K562 (cell line): ENCODE data around the gene CPED1. TPM values are rescaled to one million over a fixed set of nuclear protein-coding genes. Genes with fewer than 3 reads are reported as not detected.
A peak's percentile ranks its signal among the peaks of the same experiment; 100 is the strongest.

ENCODE experiments used
- ATAC-seq: fragments of 200-7000 bp; cut with Tn5 transposase; 3 replicates; pipeline ENCODE4 v1.9.1; 2020; ENCODE audit warnings: moderate library complexity
- BruUV-seq: library from RNA; stranded (reverse); fragments of 400-500 nt; replicated peaks from 2 replicates; lab custom pipeline; 2021; lab: Mats Ljungman, UMichigan
- CTCF ChIA-PET: fragments of 300-600 bp; formaldehyde crosslinking; extraction: SDS; loops from one replicate; lab custom pipeline; 2021; ENCODE audit warnings: low intra/inter-chr PET ratio; lab: Yijun Ruan, JAX
- POLR2A ChIA-PET: fragments of 300-600, 350-650 bp; sonication (Branson Sonifier 250); formaldehyde crosslinking; extraction: SDS; loops from one replicate; lab custom pipeline; 2021; ENCODE audit warnings: antibody characterized with exemption, inconsistent platforms; lab: Yijun Ruan, JAX
- DNase-seq, 4 experiments: peaks; one replicate each; pipeline versions ENCODE4 v3.0.0 to v3.0.0-alpha.2; 2011 to 2018; ENCODE audit warnings: low spot score in 3 of 4, mixed read lengths in 3 of 4; ENCODE audit errors: extremely low read depth in 1 of 4
- FAIRE-seq: peaks from 2 replicates; lab custom pipeline; 2011; peaks lifted over from hg19 to GRCh38; lab: Jason Lieb, UNC
- H2AFZ ChIP-seq: 2 replicates; pipeline ENCODE4 v1.6.0; 2011; ENCODE audit warnings: low read depth, low read length, control low read depth, inconsistent platforms
- H3K27ac ChIP-seq: fragments of 200-600 bp; 3 replicates; pipeline ENCODE4 v1.8.0; 2011; ENCODE audit warnings: low read depth, mild to moderate bottlenecking, control low read depth, inconsistent platforms, low read length, moderate library complexity, mixed read lengths; ENCODE audit errors: extremely low read depth
- H3K27me3 ChIP-seq, 2 experiments: fragments of 300-600 bp in 1 of 2; 2 replicates in 1 of 2; 3 replicates in 1 of 2; pipeline versions ENCODE4 v1.6.0 to v1.8.0; 2011; ENCODE audit warnings: inconsistent platforms in 2 of 2, low read length in 2 of 2, mild to moderate bottlenecking in 1 of 2, mixed read lengths in 1 of 2, moderate library complexity in 1 of 2; ENCODE audit not compliant: control insufficient read depth in 2 of 2, insufficient read depth in 2 of 2
- H3K36me3 ChIP-seq: fragments of 300-600 bp; 3 replicates; pipeline ENCODE4 v1.8.0; 2011; ENCODE audit warnings: mild to moderate bottlenecking, low read length, inconsistent platforms; ENCODE audit not compliant: control insufficient read depth, insufficient read depth
- H3K4me1 ChIP-seq, 2 experiments: fragments of 200-600 bp in 1 of 2; replicated peaks in 1 of 2; 2 replicates in 1 of 2; 3 replicates in 1 of 2; pipeline versions ENCODE4 v1.5.1 to v1.8.0; 2011; ENCODE audit warnings: inconsistent platforms in 2 of 2, low read length in 2 of 2, mild to moderate bottlenecking in 1 of 2, mixed read lengths in 1 of 2, moderate library complexity in 1 of 2; ENCODE audit not compliant: control insufficient read depth in 2 of 2, insufficient read depth in 2 of 2
- H3K4me2 ChIP-seq: 2 replicates; pipeline ENCODE4 v1.6.1; 2011; ENCODE audit warnings: low read length, control low read depth, inconsistent platforms, mixed read lengths; ENCODE audit not compliant: insufficient read depth
- H3K4me3 ChIP-seq: fragments of 200-600 bp; sonication (generic), shearing (Covaris generic); 2 replicates; pipeline ENCODE4 v1.5.1; 2016; ENCODE audit warnings: control low read depth, inconsistent platforms
- H3K79me2 ChIP-seq: fragments of 200-600 bp; 3 replicates; pipeline ENCODE4 v1.8.0; 2011; ENCODE audit warnings: low read length, inconsistent platforms; ENCODE audit not compliant: control insufficient read depth, insufficient read depth
- H3K9ac ChIP-seq, 2 experiments: 2 replicates each; pipeline versions ENCODE4 v1.6.0 to v1.6.1; 2011; ENCODE audit warnings: low read depth in 2 of 2, low read length in 2 of 2, control low read depth in 1 of 2, inconsistent platforms in 1 of 2, mild to moderate bottlenecking in 1 of 2, mixed read lengths in 1 of 2; ENCODE audit not compliant: insufficient read depth in 1 of 2
- H3K9me1 ChIP-seq: one replicate; pipeline ENCODE4 v1.6.0; 2011; ENCODE audit warnings: inconsistent platforms, mild to moderate bottlenecking, low read length, moderate library complexity; ENCODE audit not compliant: control insufficient read depth, insufficient read depth
- H3K9me3 ChIP-seq: replicated peaks from 2 replicates; pipeline ENCODE4 v1.5.1; 2011; ENCODE audit warnings: low read depth, low read length, inconsistent platforms; ENCODE audit not compliant: control insufficient read depth, insufficient read depth
- H4K20me1 ChIP-seq: replicated peaks from 2 replicates; pipeline ENCODE4 v1.6.1; 2011; ENCODE audit warnings: low read length, inconsistent platforms, mixed read lengths; ENCODE audit not compliant: control insufficient read depth, insufficient read depth
- MTF1 ChIP-seq: fragments of 250-450 bp; sonication (Bioruptor Pico); IDR thresholded peaks from 2 replicates; pipeline ENCODE4 v1.9.0; 2021; ENCODE audit warnings: moderate library complexity, mild to moderate bottlenecking, inconsistent platforms, borderline replicate concordance
- OTX1 ChIP-seq: fragments of 450-650 bp; formaldehyde crosslinking; IDR thresholded peaks from 2 replicates; pipeline ENCODE4 v1.4.0; 2022; ENCODE audit warnings: mild to moderate bottlenecking
- POLR2A ChIP-seq: fragments of 450-650 bp; conservative IDR thresholded peaks from 2 replicates; pipeline ENCODE4 v1.6.1; 2016
- POLR2H ChIP-seq: IDR thresholded peaks from 2 replicates; pipeline ENCODE4 v1.6.1; 2016; ENCODE audit warnings: missing genetic modification characterization, low read depth, mild to moderate bottlenecking, control low read depth, missing compliant biosample characterization, moderate library complexity
- SUPT5H ChIP-seq: fragments of 450-650 bp; IDR thresholded peaks from 2 replicates; pipeline ENCODE4 v1.6.1; 2016
- TCF7 ChIP-seq: sonication (generic); IDR thresholded peaks from 2 replicates; pipeline ENCODE4 v1.6.1; 2016; ENCODE audit warnings: antibody characterized with exemption, borderline replicate concordance
- ZNF24 ChIP-seq: fragments of 450-650 bp; IDR thresholded peaks from 2 replicates; pipeline ENCODE4 v1.6.1; 2016
- ZNF354B ChIP-seq: fragments of 250-450 bp; sonication (Bioruptor Pico); IDR thresholded peaks from 2 replicates; pipeline ENCODE4 v1.4.0; 2020
- WGBS: fragments of 100-300 bp; shearing (Covaris generic); methylation state at CpG from one replicate; pipeline ENCODE4 v1.1.6; 2016; ENCODE audit warnings: low coverage, mixed read lengths; ENCODE audit not compliant: insufficient coverage; ENCODE audit errors: missing lambda C conversion rate; 5-methylcytosine and 5-hydroxymethylcytosine counted together
- in situ Hi-C: fragments of 300-500 bp; cut with MboI; formaldehyde crosslinking; loops from 4 replicates; pipeline ENCODE4 v1.15.0; 2018; ENCODE audit warnings: inconsistent platforms, mixed read lengths
- intact Hi-C: fragments of 100-400 bp; cut with micrococcal nuclease; formaldehyde crosslinking; loops from 2 replicates; pipeline ENCODE4 v1.14.2; 2022
- polyA plus RNA-seq, 8 experiments: library from polyadenylated mRNA; depleted of rRNA in 4 of 8; stranded (reverse) in 5 of 8; unstranded in 3 of 8; fragments of >200 nt; fragmentation: Nextera tagmentation in 2 of 8; fragmentation: Illumina TruSeq in 1 of 8; extraction: Ambion mirVana in 2 of 8; extraction: Trizol in 1 of 8; gene quantifications; 2 replicates each; pipeline versions ENCODE4 v1.2.1 to v1.2.3, GENCODE V29; 2011 to 2014; ENCODE audit warnings: inconsistent platforms in 1 of 8, missing spikeins in 1 of 8
- total RNA-seq, 7 experiments: library from RNA; depleted of rRNA in 6 of 7; stranded (reverse); fragments of >200 nt in 6 of 7; fragmentation: Illumina TruSeq in 2 of 7; extraction: Trizol in 2 of 7; gene quantifications; 2 replicates each; pipeline versions ENCODE4 v1.2.1 to v1.2.3, GENCODE V29; 2011 to 2021; ENCODE audit warnings: low replicate concordance in 1 of 7

Gene CPED1
- total and polyA plus RNA-seq, 9 of the 15 experiments (the other 6 are each of a cell fraction or from before 2014, with no cell fraction given) = 195 to 393 (median 290) TPM

GRCh38 chr7:121057878-121058277 lies 69.4 kb downstream of the CPED1 start:
- Histone ChIP-seq H4K20me1 (no peaks in the 10 kb centered on the region), H3K79me2 (peaks cover 52% of the 10 kb centered on the region), H3K27ac (no peak overlapping the region), H3K9me3 (peaks cover 7% of the 10 kb centered on the region; the same call in 1 of the 2 replicates), H3K36me3 (peaks cover 74% of the 10 kb centered on the region), H3K9me1 (no peaks in the 10 kb centered on the region), H3K4me3 (no peak overlapping the region), H3K4me2 (no peak overlapping the region), H3K27me3 (no peaks in the 10 kb centered on the region), H3K4me1 (peaks cover 0 to 6% of the 10 kb centered on the region in 2 experiments; a peak in 1 of 5 replicates), H2AFZ (no peak overlapping the region), H3K9ac (no peak overlapping the region)
- TSS peak; percentile 3 for BruUV-seq
- WGBS = 99% methylated on average over 5 of the region's 5 CpGs
- ChIA-PET POLR2A (interaction anchor here (1.3 to 2.6 kb wide), 7 partner anchors 9 to 51 kb away, joined by 3 to 8 read pairs (median 7); no protein-coding TSS in a partner anchor), CTCF (no interaction called here)
- TF ChIP-seq POLR2A (peak; percentile 61), OTX1 (CRISPR knock-in tag) (0 out of 2 replicates have a peak, but pooled peaks have one; percentile 24), ZNF24 (0 out of 2 replicates have a peak, but pooled peaks have one; percentile 2), TCF7 (no peak), SUPT5H (peak; percentile 54; the same call in 1 of the 2 replicates), MTF1 (CRISPR knock-in tag) (no peak)
- ATAC-seq (no peak), FAIRE-seq (no peak), DNase-seq (no peak)
- intact Hi-C loops (no loop called here), in situ Hi-C loops (no loop called here)

DNA sequence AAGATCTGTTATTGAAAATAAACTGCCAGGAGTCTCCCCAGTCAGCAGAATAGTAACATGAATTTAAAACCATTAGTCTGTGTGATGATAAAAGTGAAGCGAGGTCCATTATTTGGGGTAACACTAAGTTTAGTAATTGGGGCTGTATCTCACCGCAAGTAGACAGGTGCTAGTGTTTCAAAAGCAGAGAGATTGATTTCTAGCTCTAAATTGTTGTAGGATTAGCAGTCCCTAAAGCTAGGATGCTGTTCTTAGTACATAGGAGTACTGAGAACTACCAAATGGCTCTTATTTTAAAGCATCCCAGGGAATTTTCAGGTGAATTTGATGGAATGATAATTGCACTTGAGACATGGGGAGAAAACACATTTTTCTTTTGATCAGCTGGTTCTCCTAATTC lies 70.5 kb downstream of the CPED1 start:
- 99% methylated on average over 2 of the region's 2 CpGs for WGBS
- Histone ChIP-seq H3K9ac (no peak overlapping the region), H3K4me3 (no peak overlapping the region), H3K27ac (no peak overlapping the region), H3K36me3 (peaks cover 72% of the 10 kb centered on the region), H3K9me3 (peaks cover 8% of the 10 kb centered on the region; the same call in 1 of the 2 replicates), H2AFZ (no peak overlapping the region), H3K4me1 (peaks cover 0 to under 1% of the 10 kb centered on the region in 2 experiments; a peak in 1 of 5 replicates), H3K79me2 (peaks cover 43% of the 10 kb centered on the region), H3K27me3 (no peaks in the 10 kb centered on the region), H4K20me1 (no peaks in the 10 kb centered on the region), H3K4me2 (no peak overlapping the region), H3K9me1 (no peaks in the 10 kb centered on the region)
- FAIRE-seq (no peak), ATAC-seq (no peak), DNase-seq (no peak)
- intact Hi-C loops (no loop called here), in situ Hi-C loops (no loop called here)
- TF ChIP-seq POLR2H (tag) = peak; percentile 45; the same call in 1 of the 2 replicates
- no peak for TF ChIP-seq ZNF354B
- BruUV-seq = no TSS peak
- POLR2A ChIA-PET = interaction anchor here (0.6 to 2.6 kb wide), 9 partner anchors 10 to 69 kb away, joined by 3 to 8 read pairs (median 4); no protein-coding TSS in a partner anchor
- CTCF ChIA-PET = no interaction called here
